Lung (tissue), 12 donors: ENCODE data around the gene FAM3A. TPM values are rescaled to one million over a fixed set of nuclear protein-coding genes. Genes with fewer than 3 reads are reported as not detected.

Experiments
- ATAC-seq: fragments of 200-7000 bp; cut with Tn5 transposase; one replicate; pipeline ENCODE4 v1.9.1; 2020; ENCODE audit warnings: moderate number of reproducible peaks; ENCODE audit not compliant: insufficient read depth, low FRiP score
- DNase-seq, 3 donors: peaks; one replicate each; pipeline ENCODE4 v3.0.0-alpha.2; 2013 to 2017
- H3K27ac ChIP-seq, 2 donors: one replicate each; pipeline ENCODE4 v1.5.1; 2013; ENCODE audit warnings: mild to moderate bottlenecking in 2 of 2, moderate library complexity in 2 of 2, control low read depth in 1 of 2, inconsistent platforms in 1 of 2, low read depth in 1 of 2, low read length in 1 of 2
- H3K27me3 ChIP-seq, 3 donors: one replicate each; pipeline ENCODE4 v1.5.1; 2013; ENCODE audit warnings: low read length in 2 of 3; ENCODE audit not compliant: control insufficient read depth in 3 of 3, insufficient read depth in 3 of 3
- H3K36me3 ChIP-seq, 4 donors: one replicate each; pipeline ENCODE4 v1.5.1; 2013; ENCODE audit warnings: low read length in 4 of 4, mild to moderate bottlenecking in 1 of 4, moderate library complexity in 1 of 4; ENCODE audit not compliant: control insufficient read depth in 4 of 4, insufficient read depth in 4 of 4
- H3K4me1 ChIP-seq, 5 donors: one replicate each; pipeline ENCODE4 v1.5.1; 2013; ENCODE audit warnings: low read length in 5 of 5, mild to moderate bottlenecking in 2 of 5, moderate library complexity in 1 of 5; ENCODE audit not compliant: control insufficient read depth in 5 of 5, insufficient read depth in 5 of 5
- H3K4me3 ChIP-seq: one replicate; pipeline ENCODE4 v1.5.1; 2013; ENCODE audit warnings: mild to moderate bottlenecking, control low read depth, moderate library complexity
- H3K9ac ChIP-seq, 2 donors: one replicate each; pipeline ENCODE4 v1.5.1; 2013; ENCODE audit warnings: low read length in 2 of 2, control low read depth in 1 of 2; ENCODE audit not compliant: insufficient read depth in 1 of 2
- H3K9me3 ChIP-seq, 4 donors: one replicate each; pipeline ENCODE4 v1.5.1; 2013; ENCODE audit warnings: low read length in 3 of 4, mild to moderate bottlenecking in 1 of 4, moderate library complexity in 1 of 4; ENCODE audit not compliant: control insufficient read depth in 4 of 4, insufficient read depth in 3 of 4
- CTCF ChIP-seq: IDR thresholded peaks from 2 replicates; pipeline ENCODE4 v1.5.1; 2012; ENCODE audit warnings: mild to moderate bottlenecking; ENCODE audit errors: control extremely low read depth, extremely low read depth
- WGBS, 2 donors: extraction: QIAGEN DNeasy Blood & Tissue Kit; methylation state at CpG; one replicate each; pipeline ENCODE4 v1.1.7; 2013; 5-methylcytosine and 5-hydroxymethylcytosine counted together
- polyA plus RNA-seq, 2 donors: library from polyadenylated mRNA; stranded (reverse); fragments of 200-250 nt; gene quantifications; one replicate each; pipeline ENCODE4 v1.2.1, GENCODE V29; 2013
- total RNA-seq, 2 donors: library from RNA; depleted of rRNA in 1 of 2; stranded (reverse); fragments of >200 nt in 1 of 2; gene quantifications; one replicate each; pipeline ENCODE4 v1.2.1, GENCODE V29; 2014 to 2021
- donor health status: control.
- donor health status: control.
- donor health status: Bipolar disorder and iron deficiency.
- donor health status: healthy.
- donor health status: DM: yes; HTN: yes; CAD: no.

Gene FAM3A
- total and polyA plus RNA-seq, 4 donors = 21.5 to 61.2 (median 46.2) TPM

GRCh38 chrX:154539077-154539476, 23.0 kb upstream of the FAM3A start:
- WGBS, 2 donors = 78 to 84% methylated on average over 8 of the region's 8 CpGs
- Histone ChIP-seq H3K36me3 (peaks cover 0 to 6% (median 2%) of the 10 kb centered on the region in 4 donors), H3K9ac (no peak overlapping the region), H3K27me3 (no peaks in the 10 kb centered on the region), H3K4me1 (peaks cover 0 to 7% (median 4%) of the 10 kb centered on the region in 5 donors), H3K27ac (no peak overlapping the region), H3K4me3 (no peak overlapping the region), H3K9me3 (peaks cover 0 to 3% (median 0%) of the 10 kb centered on the region in 4 donors)
- peak in 1 of 3 donors; percentile 10 for DNase-seq
- ATAC-seq = no peak
- no peak for TF ChIP-seq CTCF

GRCh38 chrX:154535892-154536291, 19.9 kb upstream of the FAM3A start:
- WGBS, 2 donors = 84 to 92% methylated on average over 9 of the region's 9 CpGs
- Histone ChIP-seq H3K4me3 (no peak overlapping the region), H3K27me3 (no peaks in the 10 kb centered on the region), H3K4me1 (peaks cover 0 to 4% (median 0%) of the 10 kb centered on the region in 5 donors), H3K9me3 (peaks cover 0 to 6% (median 0%) of the 10 kb centered on the region in 4 donors), H3K36me3 (peaks cover 0 to 19% (median 4%) of the 10 kb centered on the region in 4 donors), H3K9ac (no peak overlapping the region), H3K27ac (no peak overlapping the region)
- no peak for TF ChIP-seq CTCF
- no peak for DNase-seq
- ATAC-seq = no peak

- peak; percentile 98 for ATAC-seq
- H3K36me3 ChIP-seq = peaks cover 0 to 19% (median 4%) of the 10 kb centered on the region in 4 donors
- no peak overlapping the region for H3K9ac ChIP-seq
- peaks cover 0 to 4% (median 0%) of the 10 kb centered on the region in 5 donors for H3K4me1 ChIP-seq
- H3K27me3 ChIP-seq = no peaks in the 10 kb centered on the region
- 31 to 33% methylated on average over 15 to 34 of the region's 34 CpGs for WGBS, 2 donors
- peaks cover 0 to 6% (median 0%) of the 10 kb centered on the region in 4 donors for H3K9me3 ChIP-seq
- TF ChIP-seq CTCF = peak; percentile 100
- no peak overlapping the region for H3K4me3 ChIP-seq
- H3K27ac ChIP-seq = peak overlapping the region in 1 of 2 donors; percentile 33
- DNase-seq = peak; percentile 86 to 90 (median 89)
These were observed 18.7 kb upstream of the FAM3A start for GRCh38 chrX:154534526-154535322.
